Neuronal stem cell (in vitro differentiated cells): ENCODE results near the gene SLC19A1.

Source experiments
- DNase-seq: peaks from one replicate; pipeline ENCODE4 v3.0.0-alpha.2; 2013; ENCODE audit warnings: low spot score
- H2AFZ ChIP-seq: one replicate; pipeline ENCODE4 v1.6.1; 2013; ENCODE audit warnings: mild to moderate bottlenecking, low read length, inconsistent platforms
- H2AK5ac ChIP-seq: 2 replicates; pipeline ENCODE4 v1.6.1; 2013; ENCODE audit warnings: low read depth, mild to moderate bottlenecking, inconsistent platforms, low read length, moderate library complexity, mixed read lengths
- H2BK120ac ChIP-seq: 2 replicates; pipeline ENCODE4 v1.6.1; 2013; ENCODE audit warnings: low read depth, mild to moderate bottlenecking, inconsistent platforms, low read length, moderate library complexity, mixed read lengths
- H2BK12ac ChIP-seq: one replicate; pipeline ENCODE4 v1.6.1; 2013; ENCODE audit warnings: low read length, inconsistent platforms
- H2BK15ac ChIP-seq: 2 replicates; pipeline ENCODE4 v1.6.1; 2013; ENCODE audit warnings: mild to moderate bottlenecking, low read length, inconsistent platforms, mixed read lengths
- H2BK5ac ChIP-seq: one replicate; pipeline ENCODE4 v1.6.1; 2013; ENCODE audit warnings: inconsistent platforms, mild to moderate bottlenecking, low read length, moderate library complexity
- H3K14ac ChIP-seq: one replicate; pipeline ENCODE4 v1.6.1; 2013; ENCODE audit warnings: low read length, inconsistent platforms
- H3K18ac ChIP-seq: 2 replicates; pipeline ENCODE4 v1.6.1; 2013; ENCODE audit warnings: low read length, inconsistent platforms
- H3K23ac ChIP-seq: 2 replicates; pipeline ENCODE4 v1.6.1; 2013; ENCODE audit warnings: low read depth, mild to moderate bottlenecking, mixed read lengths, low read length, inconsistent platforms; ENCODE audit not compliant: poor library complexity
- H3K27ac ChIP-seq: replicated peaks from 3 replicates; pipeline ENCODE4 v1.5.1; 2013; ENCODE audit warnings: low read length, inconsistent platforms
- H3K27me3 ChIP-seq, 3 experiments: 2 replicates each; pipeline ENCODE4 v1.6.1; 2013; ENCODE audit warnings: low read length in 3 of 3, mild to moderate bottlenecking in 2 of 3, inconsistent platforms in 1 of 3, low read depth in 1 of 3, mixed read lengths in 1 of 3, moderate library complexity in 1 of 3; ENCODE audit not compliant: control insufficient read depth in 3 of 3, insufficient read depth in 3 of 3
- H3K36me3 ChIP-seq, 2 donors: replicated peaks in 1 of 2; 2 replicates each; pipeline ENCODE4 v1.6.1; 2013; ENCODE audit warnings: low read length in 2 of 2; ENCODE audit not compliant: control insufficient read depth in 2 of 2, insufficient read depth in 2 of 2
- H3K4ac ChIP-seq: 2 replicates; pipeline ENCODE4 v1.6.1; 2013; ENCODE audit warnings: inconsistent platforms, mild to moderate bottlenecking, low read length, moderate library complexity
- H3K4me1 ChIP-seq, 2 donors: 1 replicate in 1 of 2; 2 replicates in 1 of 2; pipeline ENCODE4 v1.6.1; 2013; ENCODE audit warnings: low read length in 2 of 2, low read depth in 1 of 2; ENCODE audit not compliant: control insufficient read depth in 2 of 2, insufficient read depth in 1 of 2
- H3K4me2 ChIP-seq: one replicate; pipeline ENCODE4 v1.6.1; 2013; ENCODE audit warnings: mild to moderate bottlenecking, low read length, inconsistent platforms; ENCODE audit not compliant: insufficient read depth, poor library complexity, severe bottlenecking
- H3K4me3 ChIP-seq, 2 donors: 2 replicates each; pipeline ENCODE4 v1.5.1; 2013; ENCODE audit warnings: low read length in 2 of 2, mild to moderate bottlenecking in 2 of 2, inconsistent platforms in 1 of 2, moderate library complexity in 1 of 2
- H3K79me1 ChIP-seq: one replicate; pipeline ENCODE4 v1.6.1; 2013; ENCODE audit warnings: low read depth, mild to moderate bottlenecking, inconsistent platforms, low read length, moderate library complexity
- H3K9ac ChIP-seq: one replicate; pipeline ENCODE4 v1.6.1; 2013; ENCODE audit warnings: mild to moderate bottlenecking, low read depth, low read length, inconsistent platforms; ENCODE audit not compliant: poor library complexity
- H3K9me3 ChIP-seq, 2 donors: replicated peaks in 1 of 2; 2 replicates each; pipeline versions ENCODE3 to v1.6.1; 2013; ENCODE audit warnings: low read length in 2 of 2, mild to moderate bottlenecking in 2 of 2, inconsistent platforms in 1 of 2, low read depth in 1 of 2, mixed read lengths in 1 of 2, moderate library complexity in 1 of 2; ENCODE audit not compliant: control insufficient read depth in 2 of 2, insufficient read depth in 1 of 2
- H4K8ac ChIP-seq: one replicate; pipeline ENCODE4 v1.6.1; 2013; ENCODE audit warnings: low read depth, mild to moderate bottlenecking, inconsistent platforms, low read length, moderate library complexity
- H4K91ac ChIP-seq: one replicate; pipeline ENCODE4 v1.6.1; 2013; ENCODE audit warnings: low read length, low read depth, mild to moderate bottlenecking, inconsistent platforms; ENCODE audit not compliant: poor library complexity
- WGBS, 2 donors: extraction: QIAGEN DNeasy Blood & Tissue Kit; methylation state at CpG; one replicate each; pipeline ENCODE4 v1.1.7; 2013; ENCODE audit warnings: missing lambda C conversion rate in 2 of 2, mixed read lengths in 1 of 2; ENCODE audit not compliant: insufficient read length in 2 of 2, insufficient replicate concordance in 1 of 2; ENCODE audit errors: extremely low coverage in 2 of 2; 5-methylcytosine and 5-hydroxymethylcytosine counted together

Gene SLC19A1

DNA sequence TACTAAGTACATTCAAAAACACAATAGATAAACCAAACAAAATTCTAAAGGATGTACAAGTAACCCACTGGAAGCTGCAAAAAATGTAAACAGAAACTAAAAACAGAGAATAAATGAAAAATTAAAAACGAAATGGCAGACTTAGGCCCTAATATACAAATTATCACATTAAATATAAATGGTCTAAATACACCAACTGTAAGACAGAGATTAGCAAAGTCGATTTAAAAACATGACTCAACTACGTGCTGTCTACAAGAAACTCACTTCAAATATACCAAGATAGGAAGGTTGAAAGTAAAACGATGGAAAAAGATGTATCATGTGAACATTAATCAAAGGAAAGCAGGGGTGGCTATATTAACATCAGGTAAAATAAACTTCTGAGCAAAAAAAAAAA, 23.1 kb downstream of the SLC19A1 start:
- Histone ChIP-seq H3K79me1 (peaks cover 5% of the 10 kb centered on the region), H3K4me1 (no peaks in the 10 kb centered on the region), H3K36me3 (peaks cover 13 to 29% of the 10 kb centered on the region in 2 donors), H3K4ac (no peak overlapping the region), H2BK12ac (no peak overlapping the region), H2AFZ (no peak overlapping the region), H3K9me3 (peaks cover 11 to 22% of the 10 kb centered on the region in 2 donors), H3K23ac (no peak overlapping the region), H3K14ac (no peak overlapping the region), H2BK120ac (no peak overlapping the region), H4K91ac (no peak overlapping the region), H3K18ac (no peak overlapping the region), H3K4me3 (no peak overlapping the region), H3K9ac (no peak overlapping the region), H3K27ac (no peak overlapping the region), H3K4me2 (no peak overlapping the region), H2BK5ac (no peak overlapping the region), H4K8ac (no peak overlapping the region), H2BK15ac (no peak overlapping the region), H3K27me3 (no peaks in the 10 kb centered on the region), H2AK5ac (no peak overlapping the region)
- no CpG with 5 or more reads among the region's 4 CpGs for WGBS, 2 donors
- no peak for DNase-seq

- H3K18ac ChIP-seq, result no peak overlapping the region
- H3K27ac ChIP-seq, result no peak overlapping the region
- WGBS, 2 donors, result no CpG with 5 or more reads among the region's 2 CpGs
- H2AK5ac ChIP-seq, result no peak overlapping the region
- peaks cover 11 to 22% of the 10 kb centered on the region in 2 donors for H3K9me3 ChIP-seq
- peaks cover 13 to 31% of the 10 kb centered on the region in 2 donors for H3K36me3 ChIP-seq
- no peak overlapping the region for H2BK15ac ChIP-seq
- no peak overlapping the region for H2BK120ac ChIP-seq
- H3K4me3 ChIP-seq, result no peak overlapping the region
- no peak overlapping the region for H4K8ac ChIP-seq
- no peak overlapping the region for H3K14ac ChIP-seq
- H4K91ac ChIP-seq, result no peak overlapping the region
- no peak overlapping the region for H2BK12ac ChIP-seq
- no peaks in the 10 kb centered on the region for H3K4me1 ChIP-seq
- no peak overlapping the region for H2BK5ac ChIP-seq
- H3K23ac ChIP-seq, result no peak overlapping the region
- H3K4ac ChIP-seq, result no peak overlapping the region
- peaks cover 5% of the 10 kb centered on the region for H3K79me1 ChIP-seq
- no peak overlapping the region for H3K4me2 ChIP-seq
- no peaks in the 10 kb centered on the region for H3K27me3 ChIP-seq
- no peak for DNase-seq
- H3K9ac ChIP-seq, result no peak overlapping the region
- no peak overlapping the region for H2AFZ ChIP-seq
Measured at GRCh38 chr21:45518742-45519141, 23.5 kb downstream of the SLC19A1 start.

- Histone ChIP-seq H3K36me3 (peaks cover 15 to 29% of the 10 kb centered on the region in 2 donors), H3K9me3 (peaks cover 8 to 22% of the 10 kb centered on the region in 2 donors), H3K79me1 (peaks cover 5% of the 10 kb centered on the region), H4K91ac (no peak overlapping the region), H3K14ac (no peak overlapping the region), H3K18ac (no peak overlapping the region), H3K27me3 (no peaks in the 10 kb centered on the region), H3K4me2 (no peak overlapping the region), H2BK12ac (no peak overlapping the region), H2AK5ac (no peak overlapping the region), H3K4ac (no peak overlapping the region), H3K27ac (no peak overlapping the region), H3K4me3 (no peak overlapping the region), H4K8ac (no peak overlapping the region), H3K9ac (no peak overlapping the region), H2BK5ac (no peak overlapping the region), H3K4me1 (no peaks in the 10 kb centered on the region), H2BK120ac (no peak overlapping the region), H3K23ac (no peak overlapping the region), H2AFZ (no peak overlapping the region), H2BK15ac (no peak overlapping the region)
- no CpG with 5 or more reads among the region's 15 CpGs for WGBS, 2 donors
- DNase-seq, result no peak
Measured at GRCh38 chr21:45517249-45518065, 24.8 kb downstream of the SLC19A1 start.

GRCh38 chr21:45516671-45517151, 25.5 kb downstream of the SLC19A1 start:
- Histone ChIP-seq H3K79me1 (peaks cover 5% of the 10 kb centered on the region), H2AK5ac (no peak overlapping the region), H3K27ac (no peak overlapping the region), H2BK120ac (no peak overlapping the region), H4K91ac (no peak overlapping the region), H3K36me3 (peaks cover 15 to 27% of the 10 kb centered on the region in 2 donors), H3K27me3 (no peaks in the 10 kb centered on the region), H3K23ac (no peak overlapping the region), H3K9ac (no peak overlapping the region), H2BK15ac (no peak overlapping the region), H3K4me2 (no peak overlapping the region), H3K9me3 (peaks cover 7 to 22% of the 10 kb centered on the region in 2 donors), H2BK12ac (no peak overlapping the region), H4K8ac (no peak overlapping the region), H3K4ac (no peak overlapping the region), H3K18ac (no peak overlapping the region), H3K4me1 (no peaks in the 10 kb centered on the region), H3K4me3 (no peak overlapping the region), H2BK5ac (no peak overlapping the region), H2AFZ (no peak overlapping the region), H3K14ac (no peak overlapping the region)
- WGBS, 2 donors, result no CpG with 5 or more reads among the region's 14 CpGs
- DNase-seq, result no peak
